ENCODE measurements around the gene FBXL17.

FBXL17 gene

GRCh38 chr5:107945061-107945460, 436.8 kb downstream of the FBXL17 start:
- no peaks in the 10 kb centered on the region for H4K20me1 ChIP-seq (ENCODE audit: low read depth, low read length)
- no peak overlapping the region for H3K4me3 ChIP-seq (ENCODE audit: insufficient read depth, low read length, poor library complexity, severe bottlenecking)
- no peaks in the 10 kb centered on the region for H3K27me3 ChIP-seq (ENCODE audit: low read length)
- H3K9me3 ChIP-seq (ENCODE audit: insufficient read depth, low read length): no peaks in the 10 kb centered on the region
- H3K9ac ChIP-seq (ENCODE audit: low read length): no peak overlapping the region
- H3F3A ChIP-seq (ENCODE audit: insufficient read depth): no peaks in the 10 kb centered on the region
- no peak overlapping the region for H3K27ac ChIP-seq (ENCODE audit: low read depth, low read length)
- no peaks in the 10 kb centered on the region for H3K36me3 ChIP-seq (ENCODE audit: low read length)
- no peak overlapping the region for H2AFZ ChIP-seq (ENCODE audit: low read depth, low read length, severe bottlenecking)
- no peaks in the 10 kb centered on the region for H3K79me2 ChIP-seq (ENCODE audit: insufficient read depth, low read length)
- H3K9me2 ChIP-seq (replicated peaks; ENCODE audit: insufficient read depth, low read length): no peaks in the 10 kb centered on the region
- H3K4me2 ChIP-seq (ENCODE audit: low read depth, low read length, poor library complexity, severe bottlenecking): no peak overlapping the region
- TF ChIP-seq CTCF (IDR thresholded peaks at IDR 0.05; ENCODE audit: insufficient read depth, low read length, poor library complexity, severe bottlenecking) (no peak), EZH2phosphoT487 (conservative IDR thresholded peaks at IDR 0.05; ENCODE audit: low read length) (no peak)

- Histone ChIP-seq H3K4me3 (ENCODE audit: insufficient read depth, low read length, poor library complexity, severe bottlenecking) (no peak overlapping the region), H3K4me2 (ENCODE audit: low read depth, low read length, poor library complexity, severe bottlenecking) (no peak overlapping the region), H3K9ac (ENCODE audit: low read length) (no peak overlapping the region), H3K9me2 (replicated peaks; ENCODE audit: insufficient read depth, low read length) (no peaks in the 10 kb centered on the region), H3K36me3 (ENCODE audit: low read length) (no peaks in the 10 kb centered on the region), H3K9me3 (ENCODE audit: insufficient read depth, low read length) (no peaks in the 10 kb centered on the region), H3K79me2 (ENCODE audit: insufficient read depth, low read length) (no peaks in the 10 kb centered on the region), H2AFZ (ENCODE audit: low read depth, low read length, severe bottlenecking) (no peak overlapping the region), H3F3A (ENCODE audit: insufficient read depth) (no peaks in the 10 kb centered on the region), H3K27me3 (ENCODE audit: low read length) (no peaks in the 10 kb centered on the region), H4K20me1 (ENCODE audit: low read depth, low read length) (no peaks in the 10 kb centered on the region), H3K27ac (ENCODE audit: low read depth, low read length) (no peak overlapping the region)
- TF ChIP-seq CTCF (IDR thresholded peaks at IDR 0.05; ENCODE audit: insufficient read depth, low read length, poor library complexity, severe bottlenecking) (no peak), EZH2phosphoT487 (conservative IDR thresholded peaks at IDR 0.05; ENCODE audit: low read length) (no peak)
These were observed 438.0 kb downstream of the FBXL17 start for GRCh38 chr5:107943923-107944322.

- no peak for TF ChIP-seq CTCF (IDR thresholded peaks at IDR 0.05; ENCODE audit: insufficient read depth, low read length, poor library complexity, severe bottlenecking)
- H3K36me3 ChIP-seq (ENCODE audit: low read length): no peaks in the 10 kb centered on the region
- H2AFZ ChIP-seq (ENCODE audit: low read depth, low read length, severe bottlenecking): no peak overlapping the region
- H3K4me3 ChIP-seq (ENCODE audit: insufficient read depth, low read length, poor library complexity, severe bottlenecking): no peak overlapping the region
- no peaks in the 10 kb centered on the region for H3K79me2 ChIP-seq (ENCODE audit: insufficient read depth, low read length)
- H3F3A ChIP-seq (ENCODE audit: insufficient read depth): no peaks in the 10 kb centered on the region
- no peak overlapping the region for H3K9ac ChIP-seq (ENCODE audit: low read length)
- H3K9me3 ChIP-seq (ENCODE audit: insufficient read depth, low read length): no peaks in the 10 kb centered on the region
- no peaks in the 10 kb centered on the region for H4K20me1 ChIP-seq (ENCODE audit: low read depth, low read length)
- H3K27me3 ChIP-seq (ENCODE audit: low read length): no peaks in the 10 kb centered on the region
- no peak overlapping the region for H3K4me2 ChIP-seq (ENCODE audit: low read depth, low read length, poor library complexity, severe bottlenecking)
- no peak overlapping the region for H3K27ac ChIP-seq (ENCODE audit: low read depth, low read length)
- H3K9me2 ChIP-seq (replicated peaks; ENCODE audit: insufficient read depth, low read length): no peaks in the 10 kb centered on the region
These were observed 440.9 kb downstream of the FBXL17 start for GRCh38 chr5:107941036-107941435.

Data from SU-DHL-6 (cell line).